ENCODE data around the gene GRIA1.

GRIA1 gene

DNA sequence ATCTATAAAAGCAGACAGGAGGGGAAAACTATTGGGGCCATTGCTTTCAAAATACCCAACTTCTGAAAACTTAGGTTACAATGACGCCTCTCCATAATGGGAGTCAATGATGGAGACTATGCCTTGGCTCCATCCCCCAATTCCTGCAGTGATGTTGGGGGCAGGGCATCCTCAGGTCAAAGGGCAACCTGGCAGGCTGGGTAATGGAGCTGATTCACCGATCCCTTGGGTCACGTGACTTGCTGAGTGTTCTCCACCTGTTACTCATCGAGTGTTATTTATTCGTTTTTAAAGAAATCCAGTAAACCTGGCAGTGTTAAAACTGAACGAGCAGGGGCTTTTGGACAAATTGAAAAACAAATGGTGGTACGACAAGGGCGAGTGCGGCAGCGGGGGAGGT lies 303.9 kb downstream of the GRIA1 start:
- no peaks in the 10 kb centered on the region for H3K36me3 ChIP-seq (ENCODE audit: insufficient read depth, low read length)
- no peaks in the 10 kb centered on the region for H3K27me3 ChIP-seq (ENCODE audit: insufficient read depth, low read length, poor library complexity, severe bottlenecking)
- no peaks in the 10 kb centered on the region for H4K20me1 ChIP-seq (ENCODE audit: insufficient read depth, low read length, poor library complexity, severe bottlenecking)
- no peak overlapping the region for H3K9ac ChIP-seq (ENCODE audit: low read depth, low read length, poor library complexity, severe bottlenecking)
- no peak overlapping the region for H3K4me2 ChIP-seq (ENCODE audit: low read depth, low read length, poor library complexity, severe bottlenecking)
- H3F3A ChIP-seq (ENCODE audit: low read depth), result no peaks in the 10 kb centered on the region
- H3K9me3 ChIP-seq (ENCODE audit: insufficient read depth, low read depth, low read length), result no peaks in the 10 kb centered on the region
- TF ChIP-seq CTCF (conservative IDR thresholded peaks at IDR 0.05; ENCODE audit: low read length) (no peak), EZH2phosphoT487 (IDR thresholded peaks at IDR 0.05; ENCODE audit: borderline replicate concordance) (no peak)
- H3K79me2 ChIP-seq (ENCODE audit: insufficient read depth, low read length), result no peaks in the 10 kb centered on the region
- H3K9me2 ChIP-seq (replicated peaks; ENCODE audit: low read depth, low read length), result no peaks in the 10 kb centered on the region
- no peak overlapping the region for H3K4me3 ChIP-seq (ENCODE audit: low read length, poor library complexity, severe bottlenecking)
- no peak overlapping the region for H2AFZ ChIP-seq (ENCODE audit: low read length)
- H3K4me1 ChIP-seq (ENCODE audit: insufficient read depth, low read length, poor library complexity, severe bottlenecking), result no peaks in the 10 kb centered on the region

GRCh38 chr5:153796527-153796926 lies 306.1 kb downstream of the GRIA1 start:
- no peaks in the 10 kb centered on the region for H3F3A ChIP-seq (ENCODE audit: low read depth)
- no peak overlapping the region for H3K4me2 ChIP-seq (ENCODE audit: low read depth, low read length, poor library complexity, severe bottlenecking)
- H3K9ac ChIP-seq (ENCODE audit: low read depth, low read length, poor library complexity, severe bottlenecking), result no peak overlapping the region
- H3K9me3 ChIP-seq (ENCODE audit: insufficient read depth, low read depth, low read length), result no peaks in the 10 kb centered on the region
- no peaks in the 10 kb centered on the region for H3K9me2 ChIP-seq (replicated peaks; ENCODE audit: low read depth, low read length)
- no peaks in the 10 kb centered on the region for H4K20me1 ChIP-seq (ENCODE audit: insufficient read depth, low read length, poor library complexity, severe bottlenecking)
- H3K79me2 ChIP-seq (ENCODE audit: insufficient read depth, low read length), result no peaks in the 10 kb centered on the region
- TF ChIP-seq CTCF (conservative IDR thresholded peaks at IDR 0.05; ENCODE audit: low read length) (no peak), EZH2phosphoT487 (IDR thresholded peaks at IDR 0.05; ENCODE audit: borderline replicate concordance) (no peak)
- H3K4me1 ChIP-seq (ENCODE audit: insufficient read depth, low read length, poor library complexity, severe bottlenecking), result no peaks in the 10 kb centered on the region
- H3K4me3 ChIP-seq (ENCODE audit: low read length, poor library complexity, severe bottlenecking), result no peak overlapping the region
- H3K27me3 ChIP-seq (ENCODE audit: insufficient read depth, low read length, poor library complexity, severe bottlenecking), result no peaks in the 10 kb centered on the region
- H2AFZ ChIP-seq (ENCODE audit: low read length), result no peak overlapping the region
- no peaks in the 10 kb centered on the region for H3K36me3 ChIP-seq (ENCODE audit: insufficient read depth, low read length)

GRCh38 chr5:153797484-153797883 lies 307.0 kb downstream of the GRIA1 start:
- Histone ChIP-seq H3F3A (ENCODE audit: low read depth) (no peaks in the 10 kb centered on the region), H3K4me2 (ENCODE audit: low read depth, low read length, poor library complexity, severe bottlenecking) (no peak overlapping the region), H3K9ac (ENCODE audit: low read depth, low read length, poor library complexity, severe bottlenecking) (no peak overlapping the region), H3K9me2 (replicated peaks; ENCODE audit: low read depth, low read length) (no peaks in the 10 kb centered on the region), H3K27me3 (ENCODE audit: insufficient read depth, low read length, poor library complexity, severe bottlenecking) (no peaks in the 10 kb centered on the region), H3K79me2 (ENCODE audit: insufficient read depth, low read length) (no peaks in the 10 kb centered on the region), H3K36me3 (ENCODE audit: insufficient read depth, low read length) (no peaks in the 10 kb centered on the region), H3K4me1 (ENCODE audit: insufficient read depth, low read length, poor library complexity, severe bottlenecking) (no peaks in the 10 kb centered on the region), H4K20me1 (ENCODE audit: insufficient read depth, low read length, poor library complexity, severe bottlenecking) (no peaks in the 10 kb centered on the region), H2AFZ (ENCODE audit: low read length) (no peak overlapping the region), H3K4me3 (ENCODE audit: low read length, poor library complexity, severe bottlenecking) (no peak overlapping the region), H3K9me3 (ENCODE audit: insufficient read depth, low read depth, low read length) (no peaks in the 10 kb centered on the region)
- TF ChIP-seq EZH2phosphoT487 (IDR thresholded peaks at IDR 0.05; ENCODE audit: borderline replicate concordance), result no peak

GRCh38 chr5:153798830-153799229 lies 308.4 kb downstream of the GRIA1 start:
- Histone ChIP-seq H3K27me3 (ENCODE audit: insufficient read depth, low read length, poor library complexity, severe bottlenecking) (no peaks in the 10 kb centered on the region), H4K20me1 (ENCODE audit: insufficient read depth, low read length, poor library complexity, severe bottlenecking) (no peaks in the 10 kb centered on the region), H3K9me3 (ENCODE audit: insufficient read depth, low read depth, low read length) (no peaks in the 10 kb centered on the region), H3F3A (ENCODE audit: low read depth) (no peaks in the 10 kb centered on the region), H3K4me3 (ENCODE audit: low read length, poor library complexity, severe bottlenecking) (no peak overlapping the region), H3K9ac (ENCODE audit: low read depth, low read length, poor library complexity, severe bottlenecking) (no peak overlapping the region), H3K36me3 (ENCODE audit: insufficient read depth, low read length) (no peaks in the 10 kb centered on the region), H3K4me2 (ENCODE audit: low read depth, low read length, poor library complexity, severe bottlenecking) (no peak overlapping the region), H2AFZ (ENCODE audit: low read length) (no peak overlapping the region), H3K4me1 (ENCODE audit: insufficient read depth, low read length, poor library complexity, severe bottlenecking) (no peaks in the 10 kb centered on the region), H3K79me2 (ENCODE audit: insufficient read depth, low read length) (no peaks in the 10 kb centered on the region), H3K9me2 (replicated peaks; ENCODE audit: low read depth, low read length) (no peaks in the 10 kb centered on the region)
- no peak for TF ChIP-seq CTCF (conservative IDR thresholded peaks at IDR 0.05; ENCODE audit: low read length)
- TF ChIP-seq EZH2phosphoT487 (IDR thresholded peaks at IDR 0.05; ENCODE audit: borderline replicate concordance), result no peak

Measured in Loucy (cell line).